Hepatocyte (in vitro differentiated cells): ENCODE results near the gene GLI3. TPM values are rescaled to one million over a fixed set of nuclear protein-coding genes. Genes with fewer than 3 reads are reported as not detected.

Source experiments
- DNase-seq: peaks from one replicate; pipeline ENCODE4 v3.0.0-alpha.2; 2016; ENCODE audit warnings: low spot score
- H2AFZ ChIP-seq: fragments of 200-600 bp; sonication (generic); 2 replicates; pipeline ENCODE4 v1.6.0; 2016; ENCODE audit warnings: antibody characterized with exemption, mild to moderate bottlenecking
- H3K27ac ChIP-seq: fragments of 200-600 bp; sonication (generic); 2 replicates; pipeline ENCODE4 v1.5.1; 2016; ENCODE audit warnings: mild to moderate bottlenecking
- H3K27me3 ChIP-seq: fragments of 200-600 bp; sonication (generic); 2 replicates; pipeline ENCODE4 v1.6.1; 2016
- H3K36me3 ChIP-seq: fragments of 200-600 bp; sonication (generic); replicated peaks from 2 replicates; pipeline ENCODE4 v1.5.1; 2016; ENCODE audit warnings: low read depth; ENCODE audit not compliant: insufficient read depth
- H3K4me1 ChIP-seq: fragments of 200-600 bp; sonication (generic); 2 replicates; pipeline ENCODE4 v1.5.1; 2016; ENCODE audit warnings: mild to moderate bottlenecking, moderate library complexity; ENCODE audit not compliant: insufficient read depth
- H3K4me2 ChIP-seq: fragments of 200-600 bp; sonication (generic); 2 replicates; pipeline ENCODE4 v1.6.0; 2016
- H3K4me3 ChIP-seq: fragments of 200-600 bp; sonication (generic); 2 replicates; pipeline ENCODE4 v1.5.1; 2016; ENCODE audit warnings: mild to moderate bottlenecking
- H3K79me2 ChIP-seq: fragments of 200-600 bp; sonication (generic); 2 replicates; pipeline ENCODE4 v1.6.0; 2017; ENCODE audit warnings: mild to moderate bottlenecking
- H3K9me2 ChIP-seq: fragments of 200-600 bp; sonication (generic); replicated peaks from 2 replicates; pipeline ENCODE4 v1.6.0; 2017; ENCODE audit warnings: mild to moderate bottlenecking; ENCODE audit not compliant: insufficient read depth
- H3K9me3 ChIP-seq: fragments of 200-600 bp; sonication (generic); 2 replicates; pipeline ENCODE4 v1.5.1; 2016; ENCODE audit warnings: low read depth, mild to moderate bottlenecking
- H4K20me1 ChIP-seq: fragments of 200-600 bp; sonication (generic); 2 replicates; pipeline ENCODE4 v1.6.0; 2016; ENCODE audit warnings: mild to moderate bottlenecking; ENCODE audit not compliant: insufficient read depth, poor library complexity, severe bottlenecking
- EZH2 ChIP-seq: fragments of 200-600 bp; sonication (generic); IDR thresholded peaks from 2 replicates; pipeline ENCODE4 v1.6.1; 2016; ENCODE audit warnings: antibody characterized with exemption, mild to moderate bottlenecking, borderline replicate concordance
- EZH2phosphoT487 ChIP-seq: fragments of 200-600 bp; sonication (generic); IDR thresholded peaks from one replicate; pipeline ENCODE4 v1.6.1; 2018; ENCODE audit warnings: antibody characterized with exemption, mild to moderate bottlenecking, low read depth, moderate library complexity; ENCODE audit not compliant: unreplicated experiment, severe bottlenecking
- WGBS: methylation state at CpG from one replicate; pipeline ENCODE4 v1.1.6; 2016; ENCODE audit warnings: low lambda C conversion rate; ENCODE audit errors: missing lambda C conversion rate; 5-methylcytosine and 5-hydroxymethylcytosine counted together
- polyA plus RNA-seq: library from polyadenylated mRNA; unstranded; fragments of >200 nt; fragmentation: Nextera tagmentation; extraction: Ambion mirVana; gene quantifications from 2 replicates; pipeline ENCODE4 v1.2.1, GENCODE V29; 2016
- total RNA-seq: library from RNA; depleted of rRNA; stranded (reverse); fragments of >200 nt; gene quantifications from 2 replicates; pipeline ENCODE4 v1.2.3, GENCODE V29; 2014
- TF ChIP-seq, protein P1 (sequence below): fragments of 200-600 bp; sonication (generic); IDR thresholded peaks from 2 replicates; pipeline ENCODE4 v1.5.1; 2016; ENCODE audit warnings: antibody characterized with exemption, mild to moderate bottlenecking; ENCODE audit not compliant: poor library complexity

The GLI3 gene
- total and polyA plus RNA-seq, 2 experiments from 2014 or later, result 5.5 to 20.0 TPM

DNA sequence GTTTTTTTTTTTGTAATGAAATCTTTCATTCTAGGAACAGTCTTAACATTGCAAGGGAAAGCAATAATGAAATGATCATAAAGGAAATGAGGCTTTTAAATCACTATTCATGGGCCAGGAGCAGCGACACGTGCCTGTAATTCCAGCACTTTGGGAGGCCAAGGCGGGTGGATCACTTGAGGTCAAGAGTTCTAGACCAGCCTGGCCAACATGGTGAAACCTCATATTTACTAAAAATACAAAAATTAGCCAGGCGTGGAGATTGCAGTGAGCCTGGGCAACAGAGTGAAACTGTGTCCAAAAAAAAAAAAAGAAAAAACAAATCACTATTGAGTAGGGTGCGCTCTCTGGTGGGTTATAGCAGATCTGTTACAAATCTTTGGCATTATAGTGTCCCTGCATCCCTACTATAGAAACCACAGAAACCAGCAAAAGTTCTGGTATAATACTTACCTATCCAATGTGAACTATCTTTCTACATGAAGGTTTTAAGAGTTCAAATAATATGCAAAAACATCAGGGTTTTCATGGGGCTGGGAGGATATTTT is 72.1 kb downstream of the GLI3 start:
- DNase-seq, result no peak
- Histone ChIP-seq H3K79me2 (peaks cover 16% of the 10 kb centered on the region), H3K27ac (no peak overlapping the region), H3K4me1 (peaks cover 6% of the 10 kb centered on the region), H3K27me3 (no peaks in the 10 kb centered on the region), H2AFZ (no peak overlapping the region), H3K36me3 (no peaks in the 10 kb centered on the region), H3K4me2 (no peak overlapping the region), H3K9me3 (no peaks in the 10 kb centered on the region), H3K9me2 (no peaks in the 10 kb centered on the region), H3K4me3 (no peak overlapping the region), H4K20me1 (no peaks in the 10 kb centered on the region)
- WGBS, result over 99% methylated on average over 5 of the region's 5 CpGs
- TF ChIP-seq, protein P1, sequence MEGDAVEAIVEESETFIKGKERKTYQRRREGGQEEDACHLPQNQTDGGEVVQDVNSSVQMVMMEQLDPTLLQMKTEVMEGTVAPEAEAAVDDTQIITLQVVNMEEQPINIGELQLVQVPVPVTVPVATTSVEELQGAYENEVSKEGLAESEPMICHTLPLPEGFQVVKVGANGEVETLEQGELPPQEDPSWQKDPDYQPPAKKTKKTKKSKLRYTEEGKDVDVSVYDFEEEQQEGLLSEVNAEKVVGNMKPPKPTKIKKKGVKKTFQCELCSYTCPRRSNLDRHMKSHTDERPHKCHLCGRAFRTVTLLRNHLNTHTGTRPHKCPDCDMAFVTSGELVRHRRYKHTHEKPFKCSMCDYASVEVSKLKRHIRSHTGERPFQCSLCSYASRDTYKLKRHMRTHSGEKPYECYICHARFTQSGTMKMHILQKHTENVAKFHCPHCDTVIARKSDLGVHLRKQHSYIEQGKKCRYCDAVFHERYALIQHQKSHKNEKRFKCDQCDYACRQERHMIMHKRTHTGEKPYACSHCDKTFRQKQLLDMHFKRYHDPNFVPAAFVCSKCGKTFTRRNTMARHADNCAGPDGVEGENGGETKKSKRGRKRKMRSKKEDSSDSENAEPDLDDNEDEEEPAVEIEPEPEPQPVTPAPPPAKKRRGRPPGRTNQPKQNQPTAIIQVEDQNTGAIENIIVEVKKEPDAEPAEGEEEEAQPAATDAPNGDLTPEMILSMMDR, result no peak
- TF ChIP-seq EZH2, result no peak
- TF ChIP-seq EZH2phosphoT487, result no peak

- TF ChIP-seq EZH2 (no peak), EZH2phosphoT487 (no peak)
- TF ChIP-seq, protein P1, result no peak
- WGBS, result 72% methylated on average over 7 of the region's 7 CpGs
- no peaks in the 10 kb centered on the region for H3K9me2 ChIP-seq
- no peaks in the 10 kb centered on the region for H3K36me3 ChIP-seq
- no peak overlapping the region for H3K27ac ChIP-seq
- DNase-seq, result no peak
- H3K4me1 ChIP-seq, result peaks cover 6% of the 10 kb centered on the region
- no peaks in the 10 kb centered on the region for H3K27me3 ChIP-seq
- H3K9me3 ChIP-seq, result no peaks in the 10 kb centered on the region
- H2AFZ ChIP-seq, result no peak overlapping the region
- H3K79me2 ChIP-seq, result peaks cover 20% of the 10 kb centered on the region
- H4K20me1 ChIP-seq, result peaks cover 3% of the 10 kb centered on the region
- no peak overlapping the region for H3K4me2 ChIP-seq
- H3K4me3 ChIP-seq, result no peak overlapping the region
Observed at GRCh38 chr7:42162560-42163325, 74.3 kb downstream of the GLI3 start.

GRCh38 chr7:42161719-42162118 is 75.3 kb downstream of the GLI3 start:
- H2AFZ ChIP-seq, result no peak overlapping the region
- peaks cover 3% of the 10 kb centered on the region for H4K20me1 ChIP-seq
- WGBS, result 88% methylated on average over 2 of the region's 2 CpGs
- TF ChIP-seq EZH2 (no peak), EZH2phosphoT487 (no peak)
- TF ChIP-seq, protein P1, result no peak
- no peak overlapping the region for H3K4me3 ChIP-seq
- no peaks in the 10 kb centered on the region for H3K27me3 ChIP-seq
- H3K4me2 ChIP-seq, result no peak overlapping the region
- H3K27ac ChIP-seq, result no peak overlapping the region
- H3K4me1 ChIP-seq, result peaks cover 5% of the 10 kb centered on the region
- no peaks in the 10 kb centered on the region for H3K9me3 ChIP-seq
- no peaks in the 10 kb centered on the region for H3K9me2 ChIP-seq
- H3K36me3 ChIP-seq, result no peaks in the 10 kb centered on the region
- H3K79me2 ChIP-seq, result peaks cover 28% of the 10 kb centered on the region
- DNase-seq, result no peak
